Amniotic epithelial cell (primary cell): ENCODE results near the gene BCL6.
"Not testable (repeated sequence)": the region's sequence is repeated elsewhere in the genome, so short reads cannot be mapped to it uniquely, and the experiment has no call there.

Experiments used
- DNase-seq: peaks from one replicate; pipeline ENCODE4 v3.0.0-alpha.2; 2010; ENCODE audit warnings: low read depth

The BCL6 gene

DNA sequence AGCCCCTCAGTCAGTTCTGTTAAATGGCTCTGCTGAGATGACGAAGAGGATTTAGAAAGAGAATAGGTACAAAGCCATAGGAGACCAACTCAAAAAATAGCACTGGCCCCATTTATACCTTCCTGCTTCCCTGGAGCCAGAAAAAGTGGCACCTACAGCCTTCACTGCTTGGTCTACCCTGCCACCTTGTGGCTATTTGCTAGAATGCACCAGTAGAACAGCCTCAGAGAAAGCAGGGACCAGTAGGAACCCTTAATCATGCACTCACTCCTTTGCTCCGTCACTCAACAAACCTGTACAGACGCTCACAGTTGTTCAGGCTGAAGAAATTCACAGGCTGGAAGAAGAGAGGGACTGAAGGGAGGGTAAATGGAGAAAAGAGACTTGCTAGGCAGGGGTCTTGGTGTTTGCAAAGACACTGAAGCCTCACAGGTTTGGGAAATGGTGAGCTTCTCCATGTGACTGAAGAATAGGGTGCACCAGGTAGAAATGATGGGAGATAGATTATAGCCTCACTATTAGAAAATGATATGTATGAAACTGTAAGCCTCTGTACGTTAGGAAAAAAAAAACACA lies 30.8 kb downstream of the BCL6 start:
- DNase-seq: peak; percentile 64

DNA sequence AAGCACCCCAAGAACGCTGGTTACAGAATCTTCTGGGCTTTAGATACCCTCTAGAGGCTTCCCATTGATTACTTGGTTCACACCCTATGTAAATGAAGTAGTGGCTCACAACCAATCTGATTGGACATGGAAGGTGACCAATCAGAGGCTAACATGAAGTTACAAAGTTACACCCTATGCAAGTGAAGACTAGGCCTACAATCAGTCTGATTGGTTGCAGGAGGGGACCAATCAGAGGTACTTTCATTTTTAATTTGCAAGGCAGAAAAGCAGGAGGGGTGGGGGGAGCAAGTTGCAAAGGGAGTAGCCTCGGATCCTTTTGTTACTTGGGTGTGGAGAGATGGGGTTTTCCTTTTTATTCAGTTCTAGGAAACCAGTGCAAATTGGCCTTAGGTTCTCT lies 31.8 kb downstream of the BCL6 start:
- DNase-seq: peak; percentile 64

DNA sequence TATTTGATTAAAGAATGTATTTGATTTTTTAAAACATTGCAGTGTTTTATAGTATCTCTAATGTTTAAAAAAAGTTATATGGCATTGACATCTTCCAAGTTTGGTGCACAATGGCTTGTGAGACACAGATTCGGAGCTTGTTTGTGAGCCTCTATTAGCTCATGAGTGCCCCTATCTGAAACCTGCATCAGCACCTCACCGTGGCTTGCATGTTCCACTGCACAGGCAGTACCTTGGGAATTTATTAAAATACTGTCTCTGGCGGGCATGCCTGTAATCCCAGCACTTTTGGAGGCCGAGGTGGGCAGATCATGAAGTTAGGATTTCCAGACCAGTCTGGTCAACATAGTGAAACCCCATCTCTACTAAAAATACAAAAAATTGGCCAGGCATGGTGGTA lies 36.1 kb downstream of the BCL6 start:
- DNase-seq: no peak

DNA sequence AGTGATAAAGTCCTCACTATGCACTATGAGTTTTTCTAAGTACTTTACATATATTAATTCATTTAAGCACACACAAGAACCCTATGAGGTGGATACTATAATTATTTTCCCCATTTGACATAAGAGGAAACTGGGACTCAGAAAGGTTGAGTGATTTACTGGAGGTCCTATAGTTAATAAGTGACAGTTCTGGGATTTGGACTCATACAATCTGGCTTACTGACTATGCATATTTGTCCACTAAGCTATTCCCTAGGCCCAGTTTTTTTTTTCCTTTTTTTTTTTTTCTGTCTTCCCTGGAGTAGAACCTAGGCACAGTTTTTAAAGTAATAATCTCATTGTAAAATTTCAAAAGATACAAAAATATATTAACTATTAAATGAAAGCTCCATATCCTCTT lies 36.6 kb downstream of the BCL6 start:
- DNase-seq: no peak

DNA sequence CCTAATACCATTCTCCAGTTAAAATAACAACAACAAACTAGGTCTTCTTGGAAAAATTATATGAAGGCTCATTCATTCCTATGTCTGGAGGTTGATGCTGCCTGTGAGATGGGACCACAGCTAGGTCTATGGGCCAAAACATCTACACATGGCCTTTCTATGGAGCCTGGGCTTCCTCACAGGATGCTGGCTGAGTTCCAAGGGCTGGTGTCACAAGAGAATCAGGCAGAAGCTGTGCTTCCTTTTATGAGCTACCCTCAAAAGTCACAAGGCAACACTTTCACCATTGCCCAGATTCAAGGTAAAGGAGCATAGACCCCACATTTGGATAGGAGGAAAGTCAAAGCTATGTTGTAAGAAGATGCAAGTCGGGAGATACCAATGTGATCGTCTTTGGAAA lies 38.3 kb downstream of the BCL6 start:
- no peak for DNase-seq

DNA sequence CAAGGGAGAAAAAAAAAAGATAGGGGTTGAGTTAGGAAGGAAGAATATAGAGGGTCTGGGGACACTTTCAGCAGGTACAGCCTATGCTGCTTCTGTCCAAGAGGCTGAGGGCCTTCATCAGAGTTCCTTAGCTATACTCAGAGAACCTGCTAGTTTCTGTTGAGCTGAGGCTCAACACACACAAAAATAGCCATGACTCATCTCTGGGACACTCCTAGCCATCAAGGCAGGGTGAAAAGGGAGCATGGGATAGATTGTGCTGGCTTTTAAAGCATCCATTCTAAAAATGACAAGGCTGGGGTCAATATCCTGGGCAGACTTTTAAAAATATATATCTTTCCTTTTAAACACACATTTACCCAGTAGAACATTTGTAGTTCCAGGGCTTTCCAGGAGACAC lies 40.1 kb downstream of the BCL6 start:
- DNase-seq: no peak

DNA sequence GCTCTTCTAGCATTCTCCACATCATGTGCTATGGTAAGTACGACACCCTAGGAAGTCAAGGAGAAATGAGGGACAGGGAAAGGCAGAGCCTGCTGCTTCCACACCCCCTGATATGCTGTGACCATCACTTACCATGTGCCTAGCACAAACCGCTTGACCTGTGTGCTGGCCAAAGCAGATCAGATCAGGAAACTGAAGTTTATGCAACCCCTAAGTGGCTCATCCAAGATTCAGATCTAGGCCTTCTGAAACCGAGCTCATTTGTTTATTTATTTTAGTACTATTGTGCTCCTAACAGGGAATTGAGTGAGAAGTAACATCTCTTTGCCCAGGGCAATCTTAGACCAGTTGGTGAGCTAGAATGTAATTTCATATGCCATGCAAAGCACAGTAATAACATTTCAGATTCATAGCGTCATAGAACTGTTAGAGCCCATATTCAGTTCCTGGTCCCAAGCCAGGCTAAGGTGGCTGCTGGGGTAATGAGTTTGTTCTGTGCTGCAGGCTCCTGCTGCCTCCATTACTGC lies 42.7 kb downstream of the BCL6 start, which contains the start of gene RTP2:
RTP2 (minus strand) TSS at position 51 of the 527 bp plus-strand sequence. CDS start 429 bp downstream, outside the sequence.
- DNase-seq: no peak

DNA sequence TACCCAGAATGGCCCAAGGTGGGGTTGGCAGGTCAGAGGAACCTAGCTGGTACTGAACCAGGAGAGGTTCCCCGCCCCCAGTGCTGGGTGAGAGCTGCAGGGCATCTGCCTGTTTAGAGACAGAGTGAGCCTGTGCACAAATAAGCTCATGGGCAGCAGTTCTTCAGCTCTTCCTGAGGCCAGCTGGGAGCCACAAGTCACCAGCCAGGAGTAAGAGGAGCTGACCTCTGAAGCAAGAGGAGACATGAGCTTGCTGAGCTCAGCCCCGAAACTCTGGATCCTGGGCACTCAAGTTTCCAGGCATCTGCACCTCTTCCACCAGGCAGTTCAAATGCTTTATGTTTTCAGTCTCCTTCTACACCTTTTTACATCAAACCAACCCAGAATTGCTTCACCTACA lies 45.0 kb downstream of the BCL6 start:
- DNase-seq: no peak

DNA sequence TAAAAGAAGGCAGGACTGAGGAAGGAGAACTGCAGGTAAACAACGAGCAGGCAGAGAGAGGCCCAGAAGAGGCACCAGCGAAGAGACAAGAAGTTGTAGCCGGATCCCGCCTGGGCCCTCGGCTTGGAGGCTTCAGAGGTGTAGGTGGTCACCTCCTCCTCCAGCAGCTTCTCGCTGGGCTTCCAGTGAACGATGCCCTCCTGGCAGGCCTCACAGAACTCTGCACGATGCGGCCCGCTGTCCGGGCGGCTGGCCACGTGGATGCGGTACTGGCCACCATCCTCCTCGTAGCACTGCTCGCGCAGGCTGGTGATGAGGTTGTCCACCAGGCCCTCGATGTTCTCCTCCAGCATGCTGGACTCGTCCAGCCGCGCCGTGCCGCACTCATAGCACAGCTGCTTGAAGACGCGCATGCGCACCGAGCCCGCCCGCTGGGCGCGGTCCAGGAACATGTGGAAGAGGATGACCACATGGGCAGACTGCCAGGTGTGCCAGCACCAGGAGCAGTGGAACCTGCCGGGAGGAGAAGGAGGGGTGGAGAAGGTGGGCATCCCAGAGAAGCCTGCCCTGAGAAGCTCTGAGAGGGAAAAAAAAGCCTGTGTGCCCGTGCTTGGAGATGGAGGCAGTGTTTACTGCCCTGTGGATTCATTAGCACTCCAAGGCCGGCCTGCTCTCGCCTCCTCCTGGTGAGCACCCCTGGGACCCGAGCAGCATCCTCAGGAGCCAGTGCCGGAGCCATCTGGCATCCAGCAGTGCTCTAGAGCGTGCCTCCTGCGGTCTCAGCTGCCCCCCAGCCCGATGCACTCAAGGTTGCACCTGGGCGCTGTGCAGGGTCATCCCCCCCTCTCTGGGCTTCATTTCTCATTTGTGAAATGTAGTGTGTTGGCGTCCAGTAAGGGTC lies 46.5 kb downstream of the BCL6 start:
- no peak for DNase-seq

DNA sequence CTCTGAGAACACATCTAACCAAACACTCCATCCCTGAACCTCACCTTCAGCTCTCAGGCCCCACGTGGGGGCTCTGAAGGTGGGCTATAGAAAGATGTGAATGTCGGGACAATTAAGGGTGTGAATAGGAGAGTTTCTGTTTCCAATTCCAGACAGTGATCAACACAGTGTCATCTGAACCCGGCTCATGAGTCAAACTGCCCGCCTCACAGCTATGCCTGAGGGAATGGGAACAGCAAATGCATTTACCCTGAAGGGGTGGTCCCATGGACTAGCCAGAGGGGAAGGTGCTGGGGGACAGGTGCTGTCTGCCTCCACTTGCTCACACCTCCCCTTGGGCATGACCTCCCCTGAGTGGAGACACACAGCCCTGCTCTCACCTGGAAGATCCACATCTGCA lies 49.2 kb downstream of the BCL6 start:
- DNase-seq: no peak

DNA sequence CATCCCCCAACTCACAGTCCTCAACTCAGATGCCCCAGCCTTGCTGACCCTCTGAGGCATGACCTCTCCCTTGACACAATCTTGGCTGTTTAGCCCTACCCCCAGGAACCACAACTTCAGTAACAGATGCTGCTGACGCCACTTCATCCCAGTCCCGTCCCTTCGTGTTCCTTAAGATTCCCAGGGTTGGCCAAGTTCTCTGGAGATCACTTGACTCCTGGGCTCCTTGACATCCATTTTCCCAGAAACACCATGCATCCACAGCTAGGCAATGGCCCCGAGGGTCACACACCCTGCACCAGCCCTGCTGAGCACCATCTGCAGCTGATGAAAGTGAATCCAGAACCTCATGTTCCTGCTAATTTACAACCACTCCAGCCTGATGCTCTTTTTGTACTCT lies 49.8 kb downstream of the BCL6 start:
- DNase-seq: no peak

DNA sequence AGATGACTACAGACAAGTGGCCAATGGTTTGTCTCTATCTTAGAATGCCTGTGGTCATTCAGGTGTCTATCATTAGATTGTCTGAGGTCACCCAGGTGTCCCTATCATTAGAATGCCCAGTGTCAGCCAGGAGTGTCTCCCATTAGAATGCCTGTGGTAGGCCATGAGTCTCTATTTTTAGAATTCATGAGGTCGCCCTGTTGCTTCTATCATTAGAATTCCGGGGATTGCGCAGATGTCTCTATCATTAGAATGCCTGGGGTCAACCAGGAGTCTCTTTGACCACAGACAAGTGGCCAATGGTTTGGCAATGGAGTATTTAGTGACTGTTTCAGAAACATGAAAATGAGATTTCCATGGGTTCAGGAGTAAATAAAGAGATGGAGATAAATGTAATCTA lies 50.5 kb downstream of the BCL6 start:
- DNase-seq: peak; percentile 21

DNA sequence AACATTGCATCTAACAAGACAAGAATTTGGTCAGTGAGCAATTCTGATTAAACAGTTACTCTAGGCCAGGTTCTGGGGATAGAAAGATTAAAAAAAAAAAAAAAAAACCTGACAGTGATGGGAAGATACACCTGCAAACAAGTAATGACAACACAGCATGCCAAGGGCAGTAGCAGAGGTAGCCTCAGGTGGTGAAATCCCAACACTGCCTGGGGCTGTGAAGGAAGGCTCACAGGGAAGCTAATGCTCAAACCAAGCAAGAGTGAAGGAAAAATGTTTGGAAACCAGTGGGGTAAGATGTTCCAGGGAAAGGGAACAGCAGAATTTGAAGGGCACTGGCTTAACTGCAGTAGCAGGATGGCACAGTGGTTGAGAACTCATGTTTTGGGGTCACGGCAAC lies 51.8 kb downstream of the BCL6 start:
- DNase-seq: no peak

DNA sequence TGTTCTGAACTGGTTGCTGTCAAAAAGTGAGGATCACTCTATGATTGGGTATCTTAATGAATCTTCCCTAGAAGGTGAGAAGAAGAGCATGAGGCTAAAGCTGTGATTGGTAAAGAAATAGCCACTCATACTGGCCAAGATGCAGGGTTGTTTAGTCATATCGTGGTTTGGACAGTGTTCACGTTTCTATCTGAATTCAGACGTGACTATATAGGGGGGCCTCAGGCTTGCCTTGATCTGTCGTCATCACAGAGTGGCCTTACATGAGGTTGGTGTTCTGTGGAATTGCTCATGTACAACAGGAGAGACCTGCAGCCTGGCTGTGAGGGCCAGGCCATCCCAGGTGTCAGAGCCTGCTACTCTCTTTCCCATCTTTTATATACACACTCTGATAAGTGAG lies 55.3 kb downstream of the BCL6 start:
- peak; percentile 76 for DNase-seq

DNA sequence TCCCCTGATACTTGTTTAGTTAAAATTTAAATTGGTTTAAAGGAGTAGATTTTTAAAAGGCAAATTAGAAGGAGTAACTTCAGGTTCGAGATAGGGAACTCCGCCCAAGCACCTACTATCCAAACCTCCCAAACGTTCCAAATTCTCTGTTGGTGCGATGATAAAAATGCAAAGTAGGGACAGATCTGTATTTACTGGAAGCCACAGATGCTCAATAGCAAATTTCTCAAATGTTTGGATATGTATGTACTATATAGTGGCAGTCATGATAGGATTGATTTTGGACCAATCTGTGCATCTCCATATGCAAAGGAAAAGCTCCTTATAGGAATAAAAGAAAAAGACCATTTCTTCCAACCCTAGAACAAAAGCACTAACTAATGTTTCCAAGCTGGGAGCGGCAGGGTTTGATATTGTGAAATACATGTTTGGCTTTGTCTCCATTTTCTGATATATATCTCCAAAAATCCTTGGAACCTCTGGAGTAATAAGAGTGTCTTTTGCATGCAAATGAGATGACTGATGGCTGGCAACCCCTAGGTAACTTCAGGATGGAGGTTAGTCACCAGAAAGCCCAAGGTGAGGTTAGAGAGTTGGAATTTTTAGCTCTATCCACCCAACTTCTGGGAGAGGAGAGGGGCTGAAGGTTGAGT lies 58.5 kb downstream of the BCL6 start:
- DNase-seq: no peak

DNA sequence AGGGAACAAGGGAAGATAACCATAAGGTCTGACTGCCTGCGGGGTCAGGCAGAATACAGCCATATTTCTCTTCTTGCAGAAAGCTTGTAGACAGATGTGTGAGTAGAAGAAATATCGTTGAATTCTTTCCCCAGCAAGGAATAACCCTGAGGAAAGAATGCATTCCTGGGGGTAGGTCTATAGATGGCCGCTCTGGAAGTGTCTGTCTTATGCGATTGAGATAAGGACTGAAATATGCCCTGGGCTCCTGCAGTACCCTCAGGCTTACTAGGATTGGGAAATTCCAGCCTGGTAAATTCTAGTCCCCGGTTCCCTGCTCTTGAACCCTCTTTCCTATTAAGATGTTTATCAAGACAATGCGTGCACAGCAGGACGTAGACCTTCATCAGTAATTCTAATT lies 59.3 kb downstream of the BCL6 start:
- DNase-seq: peak; percentile 12

DNA sequence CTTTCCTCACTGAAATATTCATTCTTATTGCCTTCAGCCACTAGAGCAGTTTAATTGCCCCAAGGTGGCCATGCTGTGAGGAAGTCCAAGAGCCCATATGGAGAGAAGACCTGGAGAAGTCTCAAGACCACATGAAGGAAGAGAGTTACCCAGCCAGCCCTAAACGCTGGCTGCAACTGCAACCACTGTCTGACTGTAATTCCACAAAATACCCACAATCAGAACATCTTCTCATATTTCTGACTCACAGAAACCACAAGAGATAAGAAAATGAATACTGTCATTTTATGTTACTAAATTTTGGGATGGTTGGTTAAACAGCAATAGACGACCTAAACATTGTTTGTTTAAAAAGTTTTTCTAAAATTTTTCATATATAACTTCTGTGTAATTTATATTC lies 60.4 kb downstream of the BCL6 start:
- peak; percentile 83 for DNase-seq

DNA sequence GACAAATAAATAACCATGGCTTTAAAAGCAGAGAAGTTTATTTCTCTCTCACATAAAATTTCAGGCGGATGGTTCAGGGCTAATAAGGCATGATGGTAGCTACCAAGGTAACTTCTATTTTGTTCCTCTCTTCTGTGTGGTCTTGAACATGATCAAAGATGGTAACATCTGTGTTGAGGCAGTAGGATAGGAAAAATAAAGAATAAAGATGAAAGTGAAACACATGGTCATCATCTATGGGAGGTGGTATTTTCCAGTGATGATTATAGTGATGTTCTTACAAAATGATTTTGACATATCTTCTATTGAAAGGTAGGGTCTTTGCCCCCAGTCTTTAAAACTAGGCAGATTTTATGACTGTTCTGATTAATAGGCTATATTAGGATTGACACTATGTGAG lies 60.8 kb downstream of the BCL6 start:
- no peak for DNase-seq

DNA sequence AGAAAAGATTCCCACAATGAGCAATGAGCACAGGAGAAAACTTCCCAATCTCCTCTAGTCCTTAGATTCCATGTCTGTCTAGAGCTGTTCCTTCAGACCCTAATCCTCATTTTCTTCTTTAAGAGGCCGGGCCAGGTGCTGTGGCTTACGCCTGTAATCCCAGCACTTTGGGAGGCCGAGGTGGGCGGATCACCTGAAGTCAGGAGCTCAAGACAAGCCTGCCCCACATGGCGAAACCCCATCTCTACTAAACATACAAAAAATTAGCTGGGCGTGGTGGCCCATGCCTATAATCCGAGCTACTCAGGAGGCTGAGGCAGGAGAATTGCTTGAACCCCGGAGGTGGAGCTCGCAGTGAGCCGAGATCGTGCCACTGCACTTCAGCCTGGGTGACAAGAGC lies 63.5 kb downstream of the BCL6 start:
- not testable (repeated sequence) for DNase-seq

DNA sequence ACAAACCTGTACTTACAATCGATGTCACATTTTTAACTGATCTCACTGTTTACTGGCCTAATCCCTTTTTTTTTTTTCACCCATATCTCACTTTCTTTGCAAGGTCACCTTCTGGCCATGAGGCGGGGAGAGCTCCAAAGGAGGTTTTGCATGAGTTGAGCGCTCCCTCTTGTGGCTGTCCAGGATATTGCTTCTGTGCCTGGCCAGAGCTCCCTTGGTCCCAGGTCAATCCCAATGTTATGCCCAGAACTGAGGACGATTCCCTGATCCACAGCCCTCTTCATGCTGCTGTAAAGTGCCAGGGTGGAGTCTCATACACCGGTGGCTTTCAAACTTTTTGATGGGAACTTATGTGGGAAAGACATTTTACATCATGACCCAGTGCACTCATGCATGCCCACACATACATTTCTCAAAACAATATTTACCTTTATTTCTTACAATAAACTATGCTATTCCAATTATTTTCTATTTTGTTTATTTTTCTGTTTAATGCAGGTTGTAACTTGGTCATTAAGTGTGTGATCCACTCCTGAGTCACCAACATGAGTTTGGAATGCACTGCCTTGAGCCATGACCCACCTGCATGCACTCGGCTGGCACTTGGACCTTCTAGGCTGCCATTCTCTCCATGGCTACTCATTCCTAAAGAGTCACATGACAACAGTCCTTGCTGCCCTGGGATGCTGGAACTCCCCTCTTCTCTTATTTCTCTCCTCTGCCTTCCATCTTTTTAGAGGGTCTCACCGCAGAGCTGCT lies 65.5 kb downstream of the BCL6 start:
- peak; percentile 70 for DNase-seq

DNA sequence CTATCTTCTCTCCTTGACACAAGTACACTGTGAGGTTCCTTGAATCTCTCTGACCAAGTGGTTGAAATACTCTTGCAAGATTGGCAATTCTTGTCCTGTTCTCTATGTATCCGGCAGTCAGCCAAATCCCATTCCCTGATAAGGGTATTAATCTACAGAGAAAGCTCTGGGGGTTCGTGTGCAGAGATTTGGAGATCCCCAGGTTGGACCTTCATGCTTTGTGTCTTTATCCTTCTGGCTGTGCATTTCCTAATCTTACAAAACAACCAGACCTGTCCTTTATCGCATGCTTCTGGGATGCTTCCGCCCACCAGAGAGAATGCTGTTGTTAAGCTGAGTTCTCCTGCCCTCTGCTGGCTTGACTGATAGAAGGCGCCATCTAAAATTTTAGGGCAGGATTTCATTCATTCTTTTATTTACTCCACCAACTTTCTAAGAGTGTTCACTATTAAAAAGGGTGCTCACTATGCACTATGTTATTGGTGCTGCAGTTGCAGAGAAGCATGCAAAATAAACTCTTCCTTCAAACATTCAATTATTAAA lies 66.5 kb downstream of the BCL6 start:
- DNase-seq: peak; percentile 74

DNA sequence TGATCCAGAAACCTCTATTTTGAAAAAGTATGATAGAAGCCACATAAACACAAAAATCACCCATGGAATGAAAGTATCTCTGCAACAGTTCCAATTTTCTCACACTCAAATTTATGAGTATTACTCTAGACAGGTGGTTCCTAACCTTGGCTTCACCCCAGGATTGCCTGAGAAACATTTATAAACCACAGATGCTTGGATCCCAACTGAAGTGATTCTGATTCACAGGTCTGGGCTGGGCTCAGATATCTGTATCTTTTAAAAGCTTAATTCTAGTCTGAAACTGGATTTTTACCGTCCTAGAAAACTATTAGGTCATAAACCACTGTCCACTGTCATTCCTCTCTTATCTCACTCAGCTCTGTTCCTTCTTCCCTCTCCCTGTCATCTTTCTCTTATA lies 67.7 kb downstream of the BCL6 start:
- DNase-seq: peak; percentile 34
